RPMI7951 (cell line): Measurements from ENCODE around the gene UBE3D. TPM values are rescaled to one million over a fixed set of nuclear protein-coding genes. Genes with fewer than 3 reads are reported as not detected.
"Not testable (repeated sequence)": the region's sequence is repeated elsewhere in the genome, so short reads cannot be mapped to it uniquely, and the experiment has no call there.

Experiments
- DNase-seq: peaks from one replicate; pipeline ENCODE4 v3.0.0-alpha.2; 2012; ENCODE audit warnings: low read depth
- total RNA-seq: library from RNA; depleted of rRNA; stranded (reverse); fragments of >200 nt; shearing (Covaris generic); gene quantifications from 2 replicates; pipeline ENCODE4 v1.2.3, GENCODE V29; 2014; rRNA removed

UBE3D gene
- total RNA-seq, 1 experiment from 2014 or later = 5.2 TPM

DNA sequence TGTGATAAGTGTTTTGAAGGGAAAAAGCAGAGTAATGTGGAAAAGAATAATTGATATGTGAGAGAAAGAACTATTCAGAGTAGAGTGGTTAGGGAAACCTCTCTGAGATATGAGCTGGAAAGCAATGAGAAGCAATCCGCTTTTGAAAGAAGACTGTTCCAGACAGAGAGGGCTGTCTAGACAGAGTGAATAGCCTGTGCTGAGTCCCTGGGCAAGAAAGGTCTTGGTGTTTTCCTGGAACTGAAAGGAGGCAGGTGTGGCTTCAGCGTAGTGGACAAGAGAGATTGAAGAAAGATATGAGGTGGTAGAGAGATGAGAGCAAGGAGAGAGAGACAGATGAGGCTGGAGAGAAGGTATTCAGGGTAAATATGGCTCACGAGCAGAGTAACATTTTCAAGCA, 190.8 kb downstream of the UBE3D start:
- DNase-seq = no peak

DNA sequence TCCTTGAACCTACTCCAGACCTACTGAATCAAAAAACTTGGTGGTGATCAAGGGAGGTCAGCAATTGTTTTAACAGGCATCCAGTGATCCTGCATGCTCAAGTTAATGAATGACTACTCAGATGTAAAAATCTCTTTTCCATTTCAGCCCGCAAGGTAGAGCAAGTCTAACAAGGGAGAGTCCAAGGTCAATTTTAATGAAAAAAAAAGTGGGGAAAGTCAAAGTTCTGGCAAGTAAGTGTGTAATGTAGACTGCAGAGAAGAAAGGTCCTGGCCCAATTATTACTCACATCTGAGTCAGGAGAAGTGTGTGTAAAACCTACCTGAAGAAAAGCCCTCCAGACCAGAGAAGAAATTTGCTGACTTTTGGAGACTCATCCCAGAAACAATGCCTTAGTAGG, 193.5 kb downstream of the UBE3D start:
- DNase-seq = no peak

DNA sequence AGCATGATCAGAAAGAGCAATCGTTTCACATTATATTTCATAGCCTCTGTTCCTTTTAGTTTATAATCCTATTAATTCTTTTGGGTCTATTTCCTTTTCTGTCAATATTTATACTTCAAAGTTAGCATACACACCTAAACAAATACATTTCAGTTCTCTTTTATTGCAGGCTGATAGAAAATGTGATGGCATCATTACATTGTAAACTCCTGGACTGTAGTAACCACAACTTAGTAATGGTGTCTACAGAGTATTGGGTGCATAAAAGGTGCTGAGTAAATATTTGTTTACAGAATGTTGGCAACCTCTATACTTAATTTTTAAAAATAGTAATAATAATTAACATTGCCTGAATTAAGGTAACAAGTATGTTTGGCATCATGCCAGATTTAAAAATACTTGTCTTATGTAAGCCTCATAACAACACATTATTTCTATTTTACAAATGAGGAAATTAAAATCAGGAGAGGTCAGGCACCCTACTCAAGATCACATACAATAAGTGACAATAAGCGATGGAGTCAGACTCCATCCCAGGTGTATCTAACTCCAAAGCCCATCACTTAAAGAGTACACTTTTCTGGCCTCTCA, 195.0 kb downstream of the UBE3D start:
- no peak for DNase-seq

DNA sequence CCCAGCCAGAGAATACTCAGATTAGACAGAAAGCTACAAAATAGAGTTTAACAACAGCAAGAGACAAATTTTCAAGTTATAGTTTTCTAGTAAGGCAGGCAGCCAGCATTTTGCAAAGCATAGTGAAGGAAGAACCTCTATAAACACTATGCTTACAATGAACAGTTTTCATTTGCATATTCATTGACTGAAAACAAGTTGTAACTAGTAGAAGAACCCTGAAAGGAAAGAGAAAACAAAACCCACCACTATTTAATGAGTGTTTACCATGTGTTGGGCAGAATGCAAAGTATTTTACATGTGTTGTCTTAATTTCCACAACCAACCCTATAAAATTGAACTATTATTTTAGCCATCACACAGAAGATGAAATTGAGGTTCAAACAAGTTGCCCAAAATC, 196.1 kb downstream of the UBE3D start:
- DNase-seq = no peak

DNA sequence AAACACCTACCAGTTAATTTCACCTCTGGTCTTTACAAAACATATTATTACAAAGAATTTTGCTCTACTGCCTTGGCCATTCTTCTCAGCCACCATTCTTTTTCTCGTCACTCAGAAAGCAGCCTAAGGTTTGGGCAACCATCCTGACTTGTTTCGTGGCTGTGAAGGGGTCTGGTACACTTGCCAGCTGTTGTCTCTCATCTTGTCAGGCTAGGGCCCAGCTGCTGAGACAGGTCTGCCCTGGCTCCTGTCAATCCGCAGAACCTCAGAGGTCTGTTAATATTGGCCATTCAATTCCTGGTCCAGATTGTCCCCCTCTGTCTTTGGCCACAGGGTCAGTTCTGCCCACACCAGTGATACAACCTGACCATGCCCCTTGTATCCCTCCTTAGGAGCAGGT, 197.7 kb downstream of the UBE3D start:
- DNase-seq = no peak

DNA sequence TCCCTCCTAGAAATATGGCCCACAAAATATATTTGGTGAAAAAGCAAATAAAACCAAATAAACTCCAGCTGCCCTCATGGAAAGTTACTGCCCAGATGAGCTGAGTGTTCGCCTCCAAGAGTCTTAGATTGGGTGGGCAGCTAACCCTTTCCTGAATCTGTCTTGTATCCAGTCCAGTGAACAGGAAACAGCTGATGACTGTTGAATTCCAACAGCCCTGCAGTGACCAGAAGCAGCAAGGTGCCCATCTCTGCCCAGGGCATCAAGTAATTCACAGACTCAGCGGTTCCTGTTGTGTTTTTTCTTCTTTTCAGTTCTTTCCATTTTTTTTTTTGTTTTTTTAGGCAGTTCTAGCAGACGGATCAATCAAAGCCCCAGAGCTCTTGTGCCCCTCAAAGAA, 199.2 kb downstream of the UBE3D start:
- DNase-seq = no peak

DNA sequence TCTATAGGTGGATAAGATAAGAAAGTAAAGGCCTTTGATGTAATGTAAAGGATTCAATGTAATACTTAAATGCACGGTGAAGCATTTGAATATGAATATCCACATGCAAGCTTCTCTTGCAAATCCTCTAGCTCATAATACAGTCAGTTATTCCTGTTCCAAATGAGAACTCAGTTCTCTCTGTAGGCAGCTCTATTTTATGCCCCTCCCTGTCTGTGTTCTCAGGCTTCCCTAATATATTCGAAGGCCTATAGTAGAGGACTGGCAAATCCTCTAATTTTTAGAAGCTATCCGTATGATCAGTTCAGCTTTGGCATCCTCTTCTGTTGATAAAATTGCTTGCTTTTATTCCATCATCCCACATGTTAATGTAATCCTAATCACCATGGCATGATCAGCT, 200.2 kb downstream of the UBE3D start:
- no peak for DNase-seq

DNA sequence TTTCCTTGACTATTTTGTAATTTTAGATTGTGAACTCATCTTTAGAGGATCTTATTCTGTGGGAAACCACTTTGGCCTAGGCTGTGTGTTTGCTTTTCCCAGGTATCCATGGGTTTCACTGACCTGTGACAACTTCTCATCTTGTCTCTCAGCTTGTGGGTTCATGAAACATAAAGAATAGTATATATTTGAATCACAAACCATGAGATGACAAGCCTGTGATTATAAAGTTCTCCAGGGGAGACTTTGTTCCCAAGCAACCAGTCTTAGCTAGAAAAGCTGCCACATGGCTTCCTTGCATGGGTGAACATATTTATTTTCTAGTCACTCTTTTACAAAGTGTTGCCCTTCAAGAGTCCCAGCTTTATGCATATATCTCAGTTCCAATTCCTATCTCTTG, 201.9 kb downstream of the UBE3D start:
- no peak for DNase-seq

DNA sequence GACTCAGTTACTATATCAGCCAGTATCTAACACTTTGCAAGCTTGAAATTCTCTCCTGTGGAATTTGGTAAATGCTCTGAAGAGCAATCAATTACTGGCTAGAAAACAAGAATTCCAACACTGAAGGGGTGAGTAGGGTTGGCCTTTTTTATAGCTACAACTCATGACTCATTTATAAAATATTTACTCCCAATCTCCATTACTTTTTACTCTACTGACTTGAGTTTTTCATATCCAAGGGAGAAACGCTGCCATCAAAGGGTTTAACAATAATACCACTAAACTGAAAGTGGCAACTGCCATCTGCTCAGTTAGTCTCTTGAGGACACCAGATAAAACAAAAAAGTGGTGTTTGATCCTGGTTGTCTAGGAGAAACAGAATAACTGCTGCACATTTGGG, 203.1 kb downstream of the UBE3D start:
- DNase-seq = peak; percentile 80

DNA sequence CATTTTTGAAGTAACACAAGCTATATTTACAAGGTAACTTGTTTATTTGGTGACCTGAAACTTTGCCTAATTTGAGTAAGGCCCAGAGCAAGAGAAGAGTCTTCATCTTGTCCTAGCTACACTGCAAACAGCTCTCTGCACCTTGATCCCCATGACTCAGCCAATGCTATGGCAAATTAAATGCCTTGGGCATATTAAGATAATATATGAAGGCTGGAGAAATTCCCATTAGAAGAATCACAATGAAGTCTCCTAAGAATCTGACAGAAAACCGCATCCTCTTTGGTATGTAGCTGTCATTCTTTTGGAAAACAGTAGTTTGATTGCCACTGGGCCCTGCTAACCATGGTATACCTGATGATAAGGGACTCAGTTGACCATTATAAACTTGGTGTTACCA, 204.5 kb downstream of the UBE3D start:
- DNase-seq = peak; percentile 80

DNA sequence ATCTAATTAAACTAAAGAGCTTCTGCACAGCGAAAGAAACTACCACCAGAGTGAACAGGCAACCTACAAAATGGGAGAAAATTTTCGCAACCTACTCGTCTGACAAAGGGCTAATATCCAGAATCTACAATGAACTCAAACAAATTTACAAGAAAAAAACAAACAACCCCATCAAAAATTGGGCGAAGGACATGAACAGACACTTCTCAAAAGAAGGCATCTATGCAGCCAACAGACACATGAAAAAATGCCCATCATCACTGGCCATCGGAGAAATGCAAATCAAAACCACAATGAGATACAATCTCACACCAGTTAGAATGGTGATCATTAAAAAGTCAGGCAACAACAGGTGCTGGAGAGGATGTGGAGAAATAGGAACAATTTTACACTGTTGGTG, 209.6 kb downstream of the UBE3D start:
- DNase-seq = not testable (repeated sequence)

DNA sequence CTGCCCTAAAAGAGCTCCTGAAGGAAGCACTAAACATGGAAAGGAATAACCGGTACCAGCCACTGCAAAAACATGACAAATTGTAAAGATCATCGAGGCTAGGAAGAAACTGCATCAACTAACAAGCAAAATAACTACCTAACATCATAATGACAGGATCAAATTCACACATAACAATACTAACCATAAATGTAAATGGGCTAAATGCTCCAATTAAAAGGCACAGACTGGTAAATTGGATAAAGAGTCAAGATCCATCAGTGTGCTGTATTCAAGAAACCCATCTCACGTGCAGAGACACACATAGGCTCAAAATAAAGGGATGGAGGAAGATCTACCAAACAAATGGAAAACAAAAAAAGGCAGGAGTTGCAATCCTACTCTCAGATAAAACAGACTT, 212.7 kb downstream of the UBE3D start:
- not testable (repeated sequence) for DNase-seq

DNA sequence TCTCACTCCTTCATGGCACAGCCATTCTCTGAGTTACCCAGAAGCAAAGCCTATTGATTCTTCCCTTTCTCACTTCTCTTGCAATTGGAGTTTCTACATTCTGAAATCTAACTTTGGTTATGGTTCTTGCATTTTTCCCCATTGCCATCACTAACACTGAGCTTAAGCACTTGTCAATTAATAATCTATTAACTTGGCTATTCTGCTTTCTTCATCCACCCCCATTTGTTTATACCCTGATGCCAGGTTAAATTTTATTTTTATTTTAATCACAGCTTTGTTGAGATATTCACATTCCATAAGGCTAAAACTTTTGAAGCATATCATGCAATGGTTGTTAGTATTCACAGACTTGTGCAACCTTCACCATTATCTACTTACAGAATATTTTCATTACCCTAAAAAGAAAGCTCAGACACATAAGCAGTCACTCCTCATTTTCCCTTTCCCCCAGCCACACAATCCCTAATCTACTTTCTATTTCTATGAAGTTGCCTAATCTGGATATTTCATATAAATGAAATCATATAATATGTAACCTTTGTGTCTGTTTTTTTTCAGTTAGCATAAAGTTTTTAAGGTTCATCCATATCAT, 222.3 kb downstream of the UBE3D start:
- DNase-seq = no peak

DNA sequence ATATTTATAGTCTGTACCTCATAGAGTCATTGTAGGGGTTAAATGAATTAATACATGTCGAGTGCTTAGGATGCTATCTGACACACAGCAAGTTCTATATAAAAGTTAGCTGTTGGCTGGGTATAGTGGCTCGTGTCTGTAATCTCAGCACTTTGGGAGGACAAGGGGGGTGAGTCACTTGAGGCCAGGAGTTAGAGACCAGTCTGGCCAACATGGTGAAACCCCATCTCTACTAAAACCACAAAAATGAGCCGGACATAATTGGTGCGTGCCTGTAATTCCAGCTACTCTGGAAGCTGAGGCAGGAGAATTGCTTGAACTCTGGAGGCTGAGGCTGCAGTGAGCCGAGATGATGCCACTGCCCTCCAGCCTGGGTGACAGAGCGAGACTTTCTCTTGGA, 222.9 kb downstream of the UBE3D start:
- DNase-seq = peak; percentile 93

Other genes starting within 250 kb of the UBE3D start
- 9.2 and 15.4 TPM in 2 replicates for gene DOP1A, start 1.8 kb upstream of the UBE3D start, total RNA-seq
- 66.7 and 85.9 TPM in 2 replicates for gene PGM3, start 127.4 kb upstream of the UBE3D start, total RNA-seq
- 2.9 and 3.0 TPM in 2 replicates for gene RWDD2A, start 127.5 kb upstream of the UBE3D start, total RNA-seq